M059J (cell line): ENCODE results near the gene ST3GAL5. TPM values are rescaled to one million over a fixed set of nuclear protein-coding genes. Genes with fewer than 3 reads are reported as not detected.

Experiments used
- DNase-seq: peaks from one replicate; pipeline ENCODE4 v3.0.0-alpha.2; 2012; ENCODE audit warnings: low read depth
- total RNA-seq: library from RNA; depleted of rRNA; stranded (reverse); fragments of >200 nt; shearing (Covaris generic); gene quantifications from 2 replicates; pipeline ENCODE4 v1.2.3, GENCODE V29; 2014

Gene ST3GAL5
- total RNA-seq, 1 experiment from 2014 or later, result 30.7 TPM

DNA sequence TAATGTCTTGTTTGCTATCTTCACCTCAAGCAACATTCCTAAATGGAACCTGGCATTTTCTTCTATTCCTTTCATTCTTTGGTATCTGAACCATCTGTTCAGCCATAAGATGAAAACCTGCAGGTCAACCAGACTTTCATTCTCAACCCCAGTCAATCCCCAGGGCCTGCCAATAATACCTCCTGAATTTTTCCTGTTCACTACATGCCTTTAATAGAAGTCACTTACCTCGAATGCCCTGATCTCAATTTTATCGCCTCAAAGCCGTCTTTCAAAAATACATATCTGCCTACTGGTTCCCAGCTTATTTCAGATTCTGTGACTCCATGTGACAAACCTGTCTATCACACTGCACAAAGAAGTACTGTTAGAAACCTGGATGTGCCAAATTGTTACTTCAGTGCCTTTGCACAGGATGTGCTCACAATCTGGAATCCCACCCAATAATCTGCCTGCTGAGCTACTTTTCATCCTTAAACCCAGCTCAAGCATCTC lies 22.6 kb downstream of the ST3GAL5 start:
- DNase-seq, result no peak

GRCh38 chr2:85865539-85866164 lies 23.1 kb downstream of the ST3GAL5 start:
- DNase-seq, result peak; percentile 72

GRCh38 chr2:85864654-85865053 lies 24.1 kb downstream of the ST3GAL5 start:
- no peak for DNase-seq

DNA sequence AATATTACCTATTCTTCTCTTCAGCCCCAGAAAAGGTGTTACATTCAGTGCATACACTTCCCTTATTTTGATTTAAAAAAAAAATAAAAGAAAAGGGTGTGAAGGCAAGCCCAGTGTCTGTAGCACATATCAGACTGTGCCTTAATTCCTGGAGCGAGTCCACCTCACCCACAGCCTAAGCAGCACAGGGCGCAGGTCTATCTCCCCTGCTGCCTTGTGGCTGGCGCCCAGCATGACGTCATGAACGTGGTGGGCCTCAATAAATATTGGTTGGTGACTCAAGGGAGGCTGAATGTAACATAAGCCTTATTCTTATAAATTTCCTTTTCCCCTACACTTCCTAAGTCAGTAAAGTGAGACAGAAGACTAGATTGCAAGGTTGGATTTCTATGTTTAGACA lies 26.4 kb downstream of the ST3GAL5 start:
- DNase-seq, result no peak

GRCh38 chr2:85861650-85862049 lies 27.1 kb downstream of the ST3GAL5 start:
- no peak for DNase-seq

GRCh38 chr2:85861180-85861579 lies 27.6 kb downstream of the ST3GAL5 start:
- no peak for DNase-seq

DNA sequence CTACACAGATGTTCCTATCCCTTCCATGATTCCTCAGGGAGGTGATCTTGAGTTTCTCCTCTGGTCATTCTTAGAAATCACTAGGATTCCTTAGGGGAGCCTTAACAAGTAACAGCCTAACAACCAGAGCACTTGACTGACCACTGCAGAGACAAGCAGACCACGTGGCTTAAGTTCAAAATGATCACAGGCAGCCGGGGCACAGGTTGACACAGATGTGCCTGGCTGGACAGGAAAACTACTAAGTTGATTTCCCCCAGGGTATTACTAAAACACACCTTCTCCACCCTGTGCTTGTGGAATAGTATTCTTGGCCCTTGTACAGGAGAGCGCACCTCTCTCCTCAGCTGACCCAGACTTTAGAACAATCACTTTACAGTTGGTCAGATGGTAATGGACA lies 29.9 kb downstream of the ST3GAL5 start:
- DNase-seq, result no peak

DNA sequence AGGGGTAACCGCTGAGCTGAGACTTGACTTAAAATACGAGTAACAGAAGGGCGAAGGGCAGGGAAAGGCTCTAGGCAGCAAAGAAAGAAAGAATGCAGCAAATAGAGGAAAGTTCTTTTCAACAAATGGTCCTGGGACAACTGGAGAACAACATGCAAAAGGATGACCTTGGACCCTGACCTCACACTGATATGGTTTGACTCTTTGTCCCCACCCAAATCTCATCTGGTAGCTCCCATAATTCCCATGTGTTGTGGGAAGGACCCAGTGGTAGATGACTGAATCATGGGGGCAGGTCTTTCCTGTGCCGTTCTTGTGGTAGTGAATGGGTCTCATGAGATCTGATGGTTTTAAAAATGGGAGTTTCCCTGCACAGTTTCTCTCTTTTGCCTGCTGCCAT lies 33.9 kb downstream of the ST3GAL5 start:
- DNase-seq, result no peak

- no peak for DNase-seq
Measured at GRCh38 chr2:85854166-85854509, 34.7 kb downstream of the ST3GAL5 start.

DNA sequence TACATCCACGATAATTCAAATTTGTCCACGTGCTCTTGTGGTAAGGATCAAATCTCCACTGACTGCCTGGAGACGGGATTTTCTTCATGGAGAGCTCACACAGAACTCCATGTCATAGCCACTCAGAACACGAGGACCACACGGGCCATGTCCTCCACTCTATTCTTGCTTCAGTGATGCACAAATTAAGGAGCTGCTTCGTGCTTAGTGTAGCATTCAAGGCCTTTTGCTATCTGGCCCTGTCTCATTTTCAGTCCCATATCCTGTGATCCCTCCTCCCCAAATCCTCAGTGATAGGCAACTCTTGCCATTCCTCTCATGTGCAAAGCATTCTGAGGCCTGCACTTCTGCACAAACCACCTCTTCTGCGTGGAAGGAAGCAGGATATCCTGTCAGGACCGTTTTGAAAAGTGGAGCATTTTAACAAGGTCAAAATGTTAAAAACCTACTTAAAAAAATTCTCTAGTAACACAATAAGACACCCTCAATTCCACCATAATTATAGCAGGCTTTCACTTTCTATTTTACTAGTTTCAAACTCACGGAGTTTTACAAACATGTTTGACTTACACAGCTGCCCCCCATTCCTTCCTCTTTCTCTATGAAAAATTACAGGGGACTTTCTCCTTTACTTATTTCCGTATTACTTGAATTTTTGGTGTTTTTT lies 35.2 kb downstream of the ST3GAL5 start:
- DNase-seq, result no peak

DNA sequence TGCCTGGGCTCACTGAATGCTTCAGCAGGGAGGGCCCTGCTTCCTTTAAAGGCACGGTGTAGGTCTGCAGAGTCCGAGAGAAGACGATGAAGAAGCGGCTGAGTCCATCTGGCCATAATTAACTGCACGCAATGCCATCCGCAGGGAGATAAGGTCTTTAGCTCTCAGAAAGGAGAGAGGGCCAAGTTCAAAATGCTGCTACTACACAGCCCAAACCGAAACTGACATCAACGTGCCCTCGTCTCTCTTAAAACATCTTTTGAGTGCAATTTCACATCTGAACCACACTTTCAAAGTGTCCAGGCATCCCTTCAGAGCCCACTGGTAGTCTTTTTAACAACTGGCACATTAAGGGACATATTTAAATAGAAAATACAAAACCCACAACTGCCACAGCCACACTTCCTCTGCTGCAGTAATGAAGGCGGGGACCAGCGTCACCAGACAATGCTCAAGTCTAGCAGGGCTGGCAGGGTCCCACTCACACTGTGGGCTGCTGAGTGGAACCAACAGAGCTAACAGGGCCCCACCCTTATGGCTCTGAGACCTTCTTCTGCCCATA lies 35.8 kb downstream of the ST3GAL5 start:
- no peak for DNase-seq

DNA sequence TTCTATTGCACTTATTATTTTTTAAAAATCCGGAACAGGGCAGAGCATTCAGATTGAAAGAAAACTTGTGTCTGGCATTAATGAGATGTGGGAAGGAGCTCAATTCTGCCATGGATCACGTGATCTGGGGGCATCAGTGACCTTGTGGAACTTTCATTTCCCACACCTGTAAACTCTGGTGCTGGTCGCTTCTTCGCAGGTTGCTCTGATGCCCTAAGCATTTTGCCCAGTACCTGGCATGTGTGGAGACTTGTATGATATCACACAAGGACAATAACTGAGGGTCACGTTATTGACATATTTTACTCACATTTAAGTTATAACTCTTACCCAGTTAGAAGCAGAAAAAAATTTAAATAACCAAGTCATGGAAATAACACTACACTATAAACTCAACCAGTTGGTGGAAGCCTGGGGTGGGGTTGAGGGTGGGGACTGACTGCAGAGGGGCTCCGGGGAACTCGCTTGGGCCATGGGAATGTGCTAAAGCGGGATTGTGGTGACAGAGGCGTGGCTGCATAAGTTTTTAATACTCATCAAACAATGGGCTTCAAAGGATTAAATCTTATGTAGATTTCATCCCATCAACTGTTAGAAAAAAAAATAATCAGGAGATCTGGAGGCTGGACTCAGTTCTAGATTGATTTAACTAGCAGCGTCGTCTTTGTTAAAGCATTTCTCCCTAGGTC lies 36.5 kb downstream of the ST3GAL5 start:
- no peak for DNase-seq

DNA sequence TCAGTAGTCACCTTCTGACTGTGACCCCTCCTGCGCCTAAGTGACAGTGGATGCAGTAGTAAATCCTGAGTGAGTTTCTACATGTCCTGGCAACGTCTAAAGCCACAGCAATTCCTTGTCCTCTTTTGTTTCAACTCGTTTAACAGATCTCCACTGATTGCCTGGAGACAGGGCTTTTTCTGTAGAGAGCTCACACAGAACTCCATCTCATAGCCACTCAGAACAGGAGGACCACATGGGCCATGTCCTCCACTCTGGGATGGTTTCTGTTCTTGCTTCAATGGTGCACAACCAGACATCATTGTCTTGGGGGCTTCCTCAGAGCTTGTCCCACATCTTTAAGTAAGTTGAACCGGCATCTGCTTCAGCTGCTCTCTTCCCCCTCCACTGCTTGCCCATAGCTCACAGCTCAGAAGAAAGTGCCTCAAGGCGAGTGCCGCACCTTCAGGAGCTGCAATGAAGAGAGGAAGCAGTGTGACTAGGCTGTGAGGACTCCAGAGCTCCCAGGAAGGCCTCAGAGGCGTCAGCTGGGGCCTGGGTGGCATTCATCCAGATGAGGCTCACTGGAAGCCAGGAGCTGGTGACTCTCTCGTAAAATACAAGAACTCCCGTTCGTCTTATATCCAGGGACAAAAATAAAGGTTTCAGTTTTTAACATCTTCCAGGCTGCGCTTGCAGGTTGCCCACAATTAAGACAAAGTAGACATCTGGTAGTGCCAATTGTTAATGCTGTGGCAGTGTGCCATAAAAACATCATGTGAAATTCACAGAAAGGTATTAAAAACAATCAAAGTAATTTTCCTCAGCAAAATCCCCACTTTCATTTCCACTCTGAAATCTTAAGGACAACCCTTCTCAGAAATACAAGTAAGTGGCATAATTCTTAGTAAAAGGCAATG lies 37.3 kb downstream of the ST3GAL5 start:
- DNase-seq, result peak; percentile 57

GRCh38 chr2:85850451-85850850 lies 38.3 kb downstream of the ST3GAL5 start:
- DNase-seq, result no peak

DNA sequence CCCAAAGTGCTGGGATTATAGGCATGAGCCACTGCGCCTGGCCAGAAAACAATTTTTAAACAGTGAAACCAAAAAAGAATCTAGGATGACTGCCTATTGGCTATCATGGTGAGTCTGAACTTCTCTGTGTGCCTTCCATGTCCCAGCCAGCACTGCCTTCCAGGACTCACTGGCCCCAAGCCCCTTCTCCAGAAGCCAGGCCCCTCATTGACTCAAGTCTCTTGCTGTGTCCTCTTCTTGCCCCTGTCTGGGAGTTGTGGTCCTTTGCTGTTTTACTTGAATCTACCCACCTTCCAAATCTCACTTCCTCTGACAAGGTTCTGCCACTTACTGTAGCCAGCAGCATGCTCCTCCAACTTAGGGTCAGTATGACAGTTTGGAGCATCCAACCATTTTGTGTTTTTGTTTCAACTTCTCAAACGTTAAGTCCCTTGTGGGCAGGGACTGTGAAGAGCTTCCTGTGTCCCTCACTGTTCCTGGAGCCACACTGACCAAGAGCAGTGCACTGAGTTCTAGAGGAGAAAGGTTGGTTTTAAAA lies 41.7 kb downstream of the ST3GAL5 start:
- DNase-seq, result no peak

DNA sequence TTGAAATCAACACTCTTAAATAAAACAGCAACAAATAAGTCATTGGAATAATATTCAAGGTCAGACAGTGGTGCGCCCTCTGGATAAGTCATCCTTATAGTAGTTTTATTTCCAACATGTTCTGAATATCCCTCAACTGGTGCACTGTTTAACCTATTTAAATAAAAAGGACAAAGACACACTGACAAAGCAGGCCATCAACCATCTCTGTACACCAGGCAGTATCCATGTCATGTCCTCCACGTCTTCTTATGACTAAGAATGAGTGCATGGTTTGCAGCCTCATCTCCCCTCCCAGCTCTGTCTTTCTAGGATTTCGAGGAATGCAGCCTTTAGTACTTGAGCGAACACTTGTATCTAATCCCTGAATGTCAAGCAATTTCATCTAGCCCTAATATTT lies 42.4 kb downstream of the ST3GAL5 start:
- peak; percentile 72 for DNase-seq

GRCh38 chr2:85844486-85844885 lies 44.3 kb downstream of the ST3GAL5 start:
- no peak for DNase-seq

DNA sequence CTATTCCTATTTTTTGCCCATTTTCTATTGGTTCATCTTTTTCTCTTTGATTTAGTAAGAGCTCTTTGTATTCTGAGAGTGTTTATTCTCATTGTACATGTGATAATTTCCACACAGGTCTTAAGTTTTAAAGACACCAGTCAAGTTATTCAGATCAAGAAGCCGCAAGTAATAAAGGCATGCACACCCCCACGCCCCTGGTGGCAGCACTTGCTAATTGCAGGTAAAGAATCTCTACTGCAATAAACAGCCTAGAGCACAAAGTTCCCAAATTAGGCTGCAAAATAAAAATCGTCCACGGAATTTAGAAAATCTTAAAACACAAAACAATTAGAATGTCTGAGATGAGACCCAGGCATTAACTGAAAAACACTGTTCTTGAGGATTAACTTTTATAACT lies 45.2 kb downstream of the ST3GAL5 start:
- DNase-seq, result no peak

DNA sequence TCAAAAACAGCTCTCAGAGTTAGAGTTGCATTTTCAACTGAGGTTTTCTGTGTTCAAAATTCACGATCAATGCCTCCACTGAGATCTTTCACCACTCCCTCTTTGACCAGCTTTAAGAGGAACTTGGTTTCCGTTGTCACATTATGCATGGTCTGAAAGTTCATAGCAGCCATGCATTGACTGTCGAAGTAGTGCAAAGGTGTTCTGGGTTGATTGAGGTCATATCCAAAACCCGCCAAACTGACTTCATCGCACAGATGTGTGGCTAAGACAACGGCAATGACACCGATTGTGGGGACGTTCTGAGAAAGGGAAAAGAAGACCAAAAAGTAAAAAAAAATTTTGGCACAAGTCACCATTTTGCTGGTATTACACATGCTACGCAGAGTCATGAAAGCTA lies 48.7 kb downstream of the ST3GAL5 start:
- DNase-seq, result no peak

GRCh38 chr2:85839461-85839860 lies 49.3 kb downstream of the ST3GAL5 start:
- no peak for DNase-seq

GRCh38 chr2:85838641-85839040 lies 50.1 kb downstream of the ST3GAL5 start:
- no peak for DNase-seq
